KMS-11 (cell line): ENCODE measurements around the gene CCDC158.
"Not testable (repeated sequence)": the region's sequence is repeated elsewhere in the genome, so short reads cannot be mapped to it uniquely, and the experiment has no call there.

Experiments
- H2AFZ ChIP-seq: fragments of 200-600 bp; sonication (generic); 2 replicates; pipeline ENCODE4 v1.6.1; 2016; ENCODE audit warnings: antibody characterized with exemption, mixed run types, low read depth
- H3K27ac ChIP-seq: fragments of 200-600 bp; sonication (generic); 2 replicates; pipeline ENCODE4 v1.6.1; 2016; ENCODE audit warnings: mild to moderate bottlenecking, mixed run types
- H3K27me3 ChIP-seq: fragments of 200-600 bp; sonication (generic); 2 replicates; pipeline ENCODE4 v1.6.1; 2017; ENCODE audit warnings: mild to moderate bottlenecking, low read depth, mixed run types, moderate library complexity; ENCODE audit not compliant: insufficient read depth
- H3K36me3 ChIP-seq: fragments of 200-600 bp; sonication (generic); 2 replicates; pipeline ENCODE4 v1.6.1; 2017; ENCODE audit warnings: mild to moderate bottlenecking, mixed run types; ENCODE audit not compliant: insufficient read depth
- H3K4me1 ChIP-seq: fragments of 200-600 bp; sonication (generic); 2 replicates; pipeline ENCODE4 v1.6.1; 2016; ENCODE audit warnings: mild to moderate bottlenecking, low read depth, mixed run types; ENCODE audit not compliant: poor library complexity, severe bottlenecking
- H3K4me2 ChIP-seq: fragments of 200-600 bp; sonication (generic); 2 replicates; pipeline ENCODE4 v1.7.0; 2016; ENCODE audit warnings: mild to moderate bottlenecking, mixed run types
- H3K4me3 ChIP-seq: fragments of 200-600 bp; sonication (generic); IDR thresholded peaks from 2 replicates; pipeline ENCODE4 v1.6.1; 2017; ENCODE audit warnings: low read depth, low read length, mixed read lengths; ENCODE audit not compliant: insufficient read depth
- H3K79me2 ChIP-seq: fragments of 200-600 bp; sonication (generic); 2 replicates; pipeline ENCODE4 v1.6.1; 2016; ENCODE audit warnings: low read depth, mixed run types; ENCODE audit not compliant: insufficient read depth
- H3K9ac ChIP-seq: fragments of 200-600 bp; sonication (generic); 2 replicates; pipeline ENCODE4 v1.6.1; 2016; ENCODE audit warnings: mild to moderate bottlenecking, mixed run types
- H4K20me1 ChIP-seq: fragments of 200-600 bp; sonication (generic); 2 replicates; pipeline ENCODE4 v1.6.1; 2016; ENCODE audit warnings: mild to moderate bottlenecking, mixed run types; ENCODE audit not compliant: insufficient read depth
- TF ChIP-seq, protein P1 (sequence below): fragments of 200-600 bp; sonication (generic); conservative IDR thresholded peaks from 2 replicates; pipeline ENCODE4 v1.6.1; 2017; ENCODE audit warnings: low read depth, mild to moderate bottlenecking, antibody characterized with exemption, low read length, moderate library complexity, mixed read lengths

The CCDC158 gene

DNA sequence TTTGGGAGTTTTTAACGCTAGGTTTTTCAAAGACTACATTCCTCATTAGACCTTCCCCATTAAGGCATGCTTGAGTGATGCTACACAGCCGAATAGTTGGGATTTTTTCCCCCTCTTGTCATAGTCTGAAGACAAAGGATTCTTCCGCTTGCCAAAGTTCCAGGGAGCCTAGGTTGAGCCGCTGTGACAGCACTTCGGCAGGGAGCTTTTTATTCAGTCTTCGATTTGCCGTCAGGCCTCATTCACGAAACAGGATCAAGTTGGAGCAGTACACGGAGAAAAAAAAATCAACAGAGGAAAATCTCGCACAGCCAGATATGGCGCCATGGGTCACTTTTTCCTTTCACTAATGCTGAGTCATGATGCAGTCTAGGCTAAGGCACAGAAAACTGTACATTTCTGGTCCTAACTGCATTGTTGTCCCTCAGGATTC is 38.4 kb upstream of the CCDC158 start:
- Histone ChIP-seq H4K20me1 (no peaks in the 10 kb centered on the region), H3K36me3 (no peaks in the 10 kb centered on the region), H3K27me3 (no peaks in the 10 kb centered on the region), H3K4me2 (no peak overlapping the region), H3K4me1 (no peaks in the 10 kb centered on the region), H3K27ac (no peak overlapping the region), H3K4me3 (no peak overlapping the region), H2AFZ (no peak overlapping the region), H3K79me2 (no peaks in the 10 kb centered on the region), H3K9ac (no peak overlapping the region)
- TF ChIP-seq, protein P1, sequence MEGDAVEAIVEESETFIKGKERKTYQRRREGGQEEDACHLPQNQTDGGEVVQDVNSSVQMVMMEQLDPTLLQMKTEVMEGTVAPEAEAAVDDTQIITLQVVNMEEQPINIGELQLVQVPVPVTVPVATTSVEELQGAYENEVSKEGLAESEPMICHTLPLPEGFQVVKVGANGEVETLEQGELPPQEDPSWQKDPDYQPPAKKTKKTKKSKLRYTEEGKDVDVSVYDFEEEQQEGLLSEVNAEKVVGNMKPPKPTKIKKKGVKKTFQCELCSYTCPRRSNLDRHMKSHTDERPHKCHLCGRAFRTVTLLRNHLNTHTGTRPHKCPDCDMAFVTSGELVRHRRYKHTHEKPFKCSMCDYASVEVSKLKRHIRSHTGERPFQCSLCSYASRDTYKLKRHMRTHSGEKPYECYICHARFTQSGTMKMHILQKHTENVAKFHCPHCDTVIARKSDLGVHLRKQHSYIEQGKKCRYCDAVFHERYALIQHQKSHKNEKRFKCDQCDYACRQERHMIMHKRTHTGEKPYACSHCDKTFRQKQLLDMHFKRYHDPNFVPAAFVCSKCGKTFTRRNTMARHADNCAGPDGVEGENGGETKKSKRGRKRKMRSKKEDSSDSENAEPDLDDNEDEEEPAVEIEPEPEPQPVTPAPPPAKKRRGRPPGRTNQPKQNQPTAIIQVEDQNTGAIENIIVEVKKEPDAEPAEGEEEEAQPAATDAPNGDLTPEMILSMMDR, result no peak

DNA sequence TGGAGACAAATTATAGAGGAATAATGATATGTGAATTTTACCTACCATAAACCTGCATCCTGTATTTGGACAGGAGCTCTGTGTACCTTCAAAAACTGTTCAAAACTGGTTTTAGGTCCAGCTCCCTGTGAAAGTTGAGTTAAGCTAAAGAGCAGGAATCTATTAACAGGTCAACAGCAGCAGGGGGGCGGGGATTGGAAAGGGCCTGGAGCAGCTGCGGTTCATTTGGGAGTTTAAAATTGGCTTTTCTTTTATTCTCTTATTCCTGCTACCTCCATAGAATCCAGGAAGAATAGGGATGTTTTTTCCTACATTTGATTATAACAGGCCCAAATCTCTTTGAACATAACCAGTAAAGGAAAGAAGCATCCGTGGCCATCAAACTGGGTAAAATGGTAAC is 37.9 kb upstream of the CCDC158 start:
- Histone ChIP-seq H3K4me2 (no peak overlapping the region), H2AFZ (no peak overlapping the region), H3K4me3 (no peak overlapping the region), H3K27me3 (no peaks in the 10 kb centered on the region), H3K79me2 (no peaks in the 10 kb centered on the region), H3K36me3 (no peaks in the 10 kb centered on the region), H4K20me1 (no peaks in the 10 kb centered on the region), H3K9ac (no peak overlapping the region), H3K4me1 (no peaks in the 10 kb centered on the region), H3K27ac (no peak overlapping the region)
- TF ChIP-seq, protein P1, result no peak

DNA sequence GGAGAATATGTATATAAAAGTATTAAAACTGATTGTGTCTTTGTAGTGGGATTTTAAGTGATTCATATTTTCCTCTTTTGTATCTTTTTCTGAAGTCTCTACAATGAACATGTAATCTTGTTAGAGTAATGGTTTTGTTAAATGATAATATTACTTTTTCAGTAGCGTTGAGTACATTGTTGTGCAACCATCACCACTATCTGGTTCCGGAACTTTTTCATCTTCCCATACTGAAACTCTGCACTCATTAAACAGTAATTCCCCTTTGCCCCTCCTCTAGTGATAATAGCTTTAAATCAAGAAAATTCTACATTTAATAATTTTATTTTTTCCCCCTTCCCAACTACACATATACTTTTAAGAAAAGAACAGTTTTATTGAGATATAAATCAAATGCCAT is 37.4 kb upstream of the CCDC158 start:
- Histone ChIP-seq H3K4me2 (no peak overlapping the region), H3K4me3 (no peak overlapping the region), H3K79me2 (no peaks in the 10 kb centered on the region), H3K27ac (no peak overlapping the region), H3K9ac (no peak overlapping the region), H4K20me1 (no peaks in the 10 kb centered on the region), H2AFZ (no peak overlapping the region), H3K4me1 (no peaks in the 10 kb centered on the region), H3K27me3 (no peaks in the 10 kb centered on the region), H3K36me3 (no peaks in the 10 kb centered on the region)
- TF ChIP-seq, protein P1, result no peak

DNA sequence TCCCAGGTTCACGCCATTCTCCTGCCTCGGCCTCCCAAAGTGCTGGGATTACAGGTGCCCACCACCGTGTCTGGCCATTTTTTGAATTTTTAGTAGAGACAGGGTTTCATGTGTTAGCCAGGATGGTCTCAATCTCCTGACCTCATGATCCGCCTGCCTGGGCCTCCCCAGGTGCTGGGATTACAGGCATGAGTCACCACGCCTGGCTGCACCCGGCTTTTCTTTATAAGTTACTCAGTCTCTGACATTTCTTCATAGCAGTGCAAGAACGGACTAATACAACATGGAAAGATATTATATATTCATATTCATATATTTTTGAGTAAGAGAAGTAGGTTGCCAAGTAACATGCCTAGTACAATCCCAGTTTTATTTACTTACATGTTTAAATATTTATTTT is 36.9 kb upstream of the CCDC158 start:
- no peaks in the 10 kb centered on the region for H3K4me1 ChIP-seq
- H3K4me3 ChIP-seq, result no peak overlapping the region

DNA sequence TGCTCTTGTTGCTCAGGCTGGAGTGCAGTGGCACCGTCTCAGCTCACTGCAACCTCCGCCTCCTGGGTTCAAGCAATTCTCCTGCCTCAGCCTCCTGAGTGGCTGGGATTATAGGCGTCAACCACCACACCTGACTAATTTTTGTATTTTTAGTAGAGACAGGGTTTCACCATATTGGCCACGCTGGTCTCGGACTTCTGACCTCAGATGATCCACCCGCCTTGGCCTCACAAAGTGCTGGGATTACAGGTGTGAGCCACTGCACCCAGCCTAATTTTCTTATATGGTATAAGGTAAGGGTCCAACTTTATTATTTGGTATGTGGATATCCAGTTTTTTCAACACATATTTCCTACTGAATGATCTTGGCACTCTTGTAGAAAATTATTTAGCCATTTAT is 33.1 kb upstream of the CCDC158 start:
- H3K4me2 ChIP-seq, H3K4me3 ChIP-seq, H3K27me3 ChIP-seq, H4K20me1 ChIP-seq, H3K36me3 ChIP-seq, H2AFZ ChIP-seq, H3K9ac ChIP-seq, H3K27ac ChIP-seq, H3K79me2 ChIP-seq: not testable (repeated sequence)
- H3K4me1 ChIP-seq, result peaks cover 37% of the 10 kb centered on the region

More for the DNA sequence above, 36.9 kb upstream of the CCDC158 start:
- Histone ChIP-seq H3K9ac (no peak overlapping the region), H4K20me1 (no peaks in the 10 kb centered on the region), H3K4me2 (no peak overlapping the region), H2AFZ (no peak overlapping the region), H3K36me3 (no peaks in the 10 kb centered on the region), H3K79me2 (no peaks in the 10 kb centered on the region), H3K27me3 (no peaks in the 10 kb centered on the region), H3K27ac (no peak overlapping the region)
- TF ChIP-seq, protein P1, result no peak
